Activated T-helper 9 cell treated with anti-CD3 and anti-CD28 coated beads, Interleukin-2, amount 50 U/mL, for 16 hours (primary cell): ENCODE measurements around the gene RNF26.
A peak's percentile ranks its signal among the peaks of the same experiment; 100 is the strongest.

Source experiments
- DNase-seq: peaks from one replicate; pipeline ENCODE4 v3.0.0-alpha.2; 2020; ENCODE audit warnings: low read depth

The RNF26 gene

DNA sequence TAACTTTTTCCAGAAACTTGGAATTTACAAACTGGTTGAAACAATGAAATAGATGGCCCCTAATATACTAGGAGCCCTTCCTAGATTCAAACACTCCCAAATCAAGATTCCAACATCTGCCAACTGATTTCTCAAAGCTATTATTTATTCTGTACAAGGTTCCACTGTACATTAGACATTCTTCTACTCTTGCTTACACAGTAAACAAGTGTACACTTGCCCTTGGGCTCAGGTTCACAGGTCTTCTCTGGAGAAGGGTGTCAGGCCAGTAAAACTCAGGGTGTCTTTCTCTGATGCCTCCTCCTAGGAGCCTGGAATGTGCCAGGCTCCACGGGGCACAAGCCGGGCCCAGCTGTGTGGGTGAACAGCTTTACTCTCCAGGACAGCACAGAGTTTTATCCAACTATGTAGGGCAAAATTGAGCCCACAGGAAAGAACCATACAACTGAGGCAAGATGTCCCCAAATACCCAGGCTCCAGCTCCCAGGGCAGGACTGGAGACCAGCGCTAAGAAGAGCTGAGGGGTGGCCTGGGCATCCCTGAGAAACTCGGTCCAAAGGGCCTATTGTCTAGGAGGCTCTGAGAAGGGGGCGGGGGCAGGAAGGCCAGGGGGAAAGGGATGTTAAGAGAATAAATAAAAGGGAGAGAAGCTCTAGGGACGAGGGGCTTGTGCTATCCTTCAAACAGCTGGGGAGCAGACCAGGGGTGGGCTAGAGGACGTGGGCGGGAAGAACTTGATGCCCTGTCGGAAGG is 20.9 kb downstream of the RNF26 start:
- DNase-seq = no peak

DNA sequence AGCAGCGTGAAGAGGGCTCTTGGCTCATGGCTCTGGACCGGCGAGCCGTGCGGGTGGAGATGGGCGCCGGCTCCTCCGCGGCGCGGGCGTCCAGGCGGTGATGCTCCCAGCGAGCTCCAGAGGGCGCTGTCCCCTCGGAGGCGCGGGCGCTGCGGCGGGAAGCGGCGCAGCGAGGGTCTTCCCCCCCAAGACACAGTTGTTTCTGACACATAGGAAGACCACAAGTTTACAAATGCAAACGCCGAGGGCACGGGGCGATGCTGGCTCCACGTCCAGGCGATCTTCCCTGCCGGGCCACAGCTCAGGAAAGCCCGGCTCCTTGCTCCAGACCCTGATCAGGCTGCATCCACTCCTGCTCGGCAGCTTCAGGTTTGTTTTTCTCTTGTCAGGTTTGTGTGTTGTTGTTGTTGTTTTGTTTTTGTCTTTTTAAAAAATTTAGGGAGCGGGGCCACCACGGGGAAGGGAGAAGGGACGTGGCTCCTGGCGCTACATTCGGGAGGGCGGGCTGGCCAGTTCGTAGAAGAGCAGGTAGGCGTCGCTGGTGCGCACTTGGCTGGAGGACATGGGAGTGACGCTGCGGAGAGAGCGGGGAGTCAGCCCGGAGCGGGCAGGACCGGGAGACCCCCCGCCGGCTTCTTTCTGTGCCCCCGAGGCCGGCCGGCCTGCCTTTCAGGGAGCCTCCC is 22.2 kb downstream of the RNF26 start:
- peak; percentile 51 for DNase-seq

DNA sequence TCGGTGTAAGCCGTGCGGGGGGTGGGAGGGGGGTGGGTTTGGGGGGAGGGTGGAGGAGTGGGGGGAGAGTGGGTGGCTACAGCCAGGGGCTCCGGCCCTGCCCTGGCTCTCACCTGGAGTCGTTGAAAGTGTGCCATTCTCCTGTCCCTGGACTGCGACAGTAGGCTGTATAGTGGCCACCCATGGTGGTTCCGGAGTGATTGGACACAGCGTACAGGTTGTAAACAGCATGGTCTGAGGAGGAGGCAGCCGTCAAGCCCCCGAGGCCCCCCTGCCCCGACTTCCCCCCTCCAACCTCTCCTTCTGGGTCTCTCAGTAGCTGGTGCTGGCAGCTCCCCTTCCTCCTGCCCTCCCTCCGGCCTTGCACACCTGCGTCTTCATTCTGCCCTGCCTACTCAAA is 22.7 kb downstream of the RNF26 start:
- no peak for DNase-seq

DNA sequence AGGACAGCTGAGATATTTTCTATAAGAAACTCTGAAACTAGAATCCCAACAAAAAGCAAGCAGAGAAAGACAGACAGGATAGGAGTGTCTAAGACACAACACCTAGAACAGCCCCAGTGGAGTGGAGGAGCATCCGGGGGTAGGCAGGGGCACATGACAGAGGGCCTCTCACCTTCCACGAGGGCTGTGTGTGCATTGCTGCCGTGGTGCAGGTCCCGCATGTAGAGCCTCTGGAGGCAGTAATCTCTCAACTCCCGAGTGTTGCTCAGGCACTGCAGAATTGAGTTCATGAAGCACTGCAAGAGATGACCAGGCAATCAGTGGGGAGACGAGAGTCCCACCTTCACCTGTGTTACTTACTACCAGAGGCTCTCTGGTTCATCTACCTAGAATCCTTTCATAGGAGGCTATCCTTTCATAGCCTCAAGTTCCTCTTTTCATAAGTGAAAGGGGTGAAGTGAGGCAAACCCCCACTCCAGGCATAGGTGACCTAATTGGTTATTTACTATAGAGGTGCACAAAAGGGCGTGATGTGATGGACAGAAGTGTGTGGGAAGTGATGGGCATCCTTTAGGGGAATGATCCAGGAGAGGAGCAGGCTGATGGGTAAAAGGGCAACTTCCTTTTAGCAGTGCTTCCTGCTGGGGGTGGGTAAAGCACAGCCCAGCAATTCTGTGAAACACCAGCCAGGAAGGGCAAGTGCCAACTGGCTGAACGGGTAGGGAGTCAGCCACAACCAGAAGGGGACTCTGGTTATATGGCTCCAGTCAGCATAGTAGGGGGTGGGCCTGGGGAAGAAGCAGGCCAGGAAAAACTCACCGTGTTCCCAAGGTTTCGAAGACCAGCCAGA is 25.3 kb downstream of the RNF26 start:
- no peak for DNase-seq

DNA sequence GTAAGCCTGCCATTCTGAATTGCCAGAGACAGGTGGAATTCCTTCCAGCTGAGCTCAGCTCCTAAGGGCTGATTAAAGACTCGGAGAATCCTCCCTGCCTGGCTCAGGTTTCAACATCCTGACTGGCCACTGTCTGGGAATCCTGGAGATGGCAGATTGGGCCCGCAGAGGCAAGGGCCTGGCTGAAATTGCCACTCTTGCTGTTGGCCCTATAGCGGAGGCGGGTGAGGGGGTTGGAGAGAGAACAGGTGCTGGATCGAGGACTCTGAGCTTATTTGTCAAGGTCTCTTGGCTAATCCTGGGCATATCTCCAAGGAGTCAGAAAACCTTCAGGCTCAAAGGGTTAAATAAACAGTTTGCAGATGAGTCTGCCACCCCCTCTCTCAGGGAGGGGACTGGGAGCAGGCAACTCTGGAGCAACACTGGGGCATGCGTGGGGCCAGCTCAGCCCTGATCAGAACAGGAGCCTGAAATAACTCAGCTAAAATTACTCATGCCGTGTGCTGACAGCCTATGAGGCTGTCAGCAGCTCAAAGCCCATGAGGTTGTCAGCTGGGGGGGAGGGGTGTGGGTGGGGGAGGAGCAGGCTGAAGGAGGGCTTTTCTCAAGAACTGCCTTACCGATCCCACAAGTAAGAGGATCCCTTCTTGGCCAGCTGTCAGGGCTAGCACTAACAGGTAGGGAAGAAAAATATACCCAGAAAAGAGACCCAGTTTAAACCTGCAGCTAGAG is 26.9 kb downstream of the RNF26 start:
- DNase-seq = no peak

DNA sequence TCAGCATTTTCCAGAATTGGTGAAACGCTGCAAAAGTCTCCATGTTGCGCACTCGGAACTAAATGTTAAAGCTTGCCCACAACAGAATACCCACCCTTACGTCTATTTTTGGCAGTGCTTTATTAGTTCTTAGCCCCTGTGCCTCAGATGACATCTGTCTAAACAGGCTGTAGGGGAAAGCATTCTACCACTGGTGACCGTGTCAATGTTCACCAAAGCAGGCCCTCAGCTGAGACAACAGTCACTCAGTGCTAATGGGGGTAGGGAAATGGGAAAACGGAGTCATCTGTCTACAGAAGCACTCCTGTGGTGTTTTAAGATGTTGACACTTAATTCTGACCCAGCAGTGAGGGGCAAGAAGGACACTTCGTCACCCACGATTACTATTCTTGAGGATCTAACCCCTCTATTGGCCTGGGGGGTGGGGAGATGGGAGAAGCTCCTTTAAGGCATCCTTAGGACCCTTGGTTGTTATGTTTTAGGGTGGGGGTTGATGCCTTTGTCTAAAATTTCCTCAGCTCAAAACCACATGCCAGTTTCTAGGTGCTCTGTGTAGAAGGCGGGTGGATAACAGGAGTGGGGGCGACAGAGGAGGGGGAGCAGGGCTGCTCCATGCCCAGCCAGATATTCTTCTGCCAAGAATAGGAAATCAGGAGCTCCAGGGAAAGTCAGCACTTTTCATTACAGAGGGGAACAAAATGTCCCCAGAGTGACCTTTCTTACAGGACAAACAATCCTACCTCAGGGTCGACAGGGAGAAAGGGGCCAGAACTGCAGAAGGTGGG is 27.8 kb downstream of the RNF26 start:
- no peak for DNase-seq

DNA sequence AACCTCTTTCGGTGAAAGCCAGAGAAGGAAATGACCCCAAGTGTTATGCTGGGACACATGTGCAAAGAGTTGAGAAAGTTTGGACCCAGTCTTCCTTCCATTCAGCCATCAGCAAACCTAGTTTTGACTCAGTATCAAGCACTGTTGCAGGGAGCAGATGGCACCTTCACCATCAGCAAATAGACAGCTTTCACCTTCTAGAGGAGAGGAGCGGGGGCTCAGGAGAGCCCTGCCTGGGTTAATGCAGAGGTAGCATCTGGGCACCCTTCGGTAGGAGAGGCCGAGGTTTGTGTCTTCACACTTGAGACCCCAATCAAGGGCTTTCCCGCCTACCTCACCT is 28.4 kb downstream of the RNF26 start:
- no peak for DNase-seq

DNA sequence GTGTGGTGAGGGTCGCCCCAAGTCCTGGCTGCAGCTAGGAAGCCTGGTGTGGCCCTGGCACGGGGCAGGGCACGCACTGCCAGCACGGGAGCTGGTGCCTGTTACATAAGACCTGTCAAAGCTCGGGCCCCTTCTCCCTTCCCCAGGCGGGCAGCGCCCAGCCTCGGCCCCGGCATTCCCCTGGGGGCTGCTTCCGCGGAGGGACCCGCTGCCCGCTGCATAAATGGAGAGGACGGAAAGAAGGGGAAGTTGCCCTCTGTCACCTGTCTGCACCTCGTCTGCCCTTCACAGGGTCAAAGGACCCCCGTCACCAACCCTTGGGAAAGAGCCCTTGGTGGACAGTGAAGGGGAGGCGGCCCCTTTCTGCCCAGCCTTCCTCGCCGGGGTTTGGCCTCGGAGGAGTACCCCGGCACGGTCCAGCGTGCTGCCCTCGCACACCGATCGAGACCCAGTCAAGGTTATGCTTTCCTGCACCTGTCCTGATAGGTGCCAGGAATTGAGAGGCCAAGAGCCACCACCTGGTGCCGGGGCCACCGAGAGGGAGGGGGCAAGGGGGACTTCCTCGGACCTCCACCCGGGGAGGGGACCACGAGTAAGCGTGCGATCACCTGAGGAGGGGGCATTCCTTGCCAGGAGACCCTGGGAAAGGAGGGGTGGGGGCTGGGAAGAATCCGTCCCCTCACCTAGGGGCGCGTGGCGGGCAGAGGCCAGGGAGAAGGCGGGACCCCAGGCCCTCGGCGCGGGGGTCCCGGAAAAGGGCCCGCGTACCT is 28.9 kb downstream of the RNF26 start:
- DNase-seq = no peak

DNA sequence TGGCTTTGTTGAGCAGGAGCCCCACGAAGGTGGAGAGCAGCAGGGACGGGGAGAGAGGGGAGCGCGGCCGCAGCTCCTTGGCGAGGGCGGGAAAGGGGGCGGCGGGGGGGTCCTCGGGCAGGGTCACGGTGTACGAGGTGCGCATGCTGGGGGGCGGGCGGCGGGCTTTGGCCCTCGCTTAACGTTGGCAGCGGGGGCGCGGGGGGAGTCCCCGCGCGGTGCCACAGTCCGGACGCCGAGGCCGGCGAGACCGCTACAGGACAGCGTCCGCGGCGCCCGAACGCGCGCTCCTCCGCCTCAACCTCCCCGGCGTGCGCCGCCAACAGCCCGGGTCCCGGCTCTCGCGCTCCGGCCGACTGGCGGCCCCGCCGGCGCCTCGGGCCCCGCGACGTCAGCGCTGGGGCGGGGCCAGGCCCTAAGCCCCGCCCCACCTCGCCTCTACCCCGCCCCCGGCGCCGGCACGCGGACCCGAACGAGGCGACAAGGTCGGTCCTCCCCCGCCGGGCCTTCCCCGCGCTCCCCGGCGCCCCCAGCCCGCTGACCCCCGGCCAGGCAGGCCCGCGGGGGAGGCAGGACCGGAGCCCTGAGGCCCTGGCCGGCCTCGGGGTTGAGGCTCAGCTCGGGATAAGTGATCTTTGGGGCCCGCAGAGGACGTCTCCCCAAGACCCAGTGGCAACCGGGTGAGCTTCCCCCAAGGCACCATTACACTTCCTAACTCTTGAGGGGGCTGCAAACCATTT is 29.7 kb downstream of the RNF26 start:
- DNase-seq = peak; percentile 33

DNA sequence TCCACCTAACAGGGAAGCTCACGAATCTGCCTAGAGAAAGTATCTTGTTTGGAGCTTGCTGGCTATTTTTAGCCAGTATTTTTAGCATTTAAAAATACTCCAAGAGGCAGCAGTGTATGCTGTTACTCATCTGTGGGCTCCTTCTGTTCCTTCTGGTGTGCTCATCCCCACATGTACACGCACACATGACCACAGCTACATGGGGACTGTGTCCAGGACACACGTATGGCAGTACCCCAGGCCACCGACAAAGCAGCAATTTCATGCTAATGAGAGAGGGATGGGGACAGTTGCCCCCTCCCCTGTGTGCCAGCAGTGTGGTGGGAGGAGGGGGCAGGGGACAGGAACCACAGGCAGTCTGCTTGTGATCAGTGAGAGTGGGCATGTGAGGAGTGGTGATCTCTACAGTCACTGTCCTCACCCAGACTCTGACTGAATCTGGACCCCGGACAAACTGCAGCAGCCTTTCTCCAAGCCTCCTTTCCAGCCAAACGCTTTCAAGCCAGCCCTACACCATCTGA is 30.8 kb downstream of the RNF26 start:
- no peak for DNase-seq

DNA sequence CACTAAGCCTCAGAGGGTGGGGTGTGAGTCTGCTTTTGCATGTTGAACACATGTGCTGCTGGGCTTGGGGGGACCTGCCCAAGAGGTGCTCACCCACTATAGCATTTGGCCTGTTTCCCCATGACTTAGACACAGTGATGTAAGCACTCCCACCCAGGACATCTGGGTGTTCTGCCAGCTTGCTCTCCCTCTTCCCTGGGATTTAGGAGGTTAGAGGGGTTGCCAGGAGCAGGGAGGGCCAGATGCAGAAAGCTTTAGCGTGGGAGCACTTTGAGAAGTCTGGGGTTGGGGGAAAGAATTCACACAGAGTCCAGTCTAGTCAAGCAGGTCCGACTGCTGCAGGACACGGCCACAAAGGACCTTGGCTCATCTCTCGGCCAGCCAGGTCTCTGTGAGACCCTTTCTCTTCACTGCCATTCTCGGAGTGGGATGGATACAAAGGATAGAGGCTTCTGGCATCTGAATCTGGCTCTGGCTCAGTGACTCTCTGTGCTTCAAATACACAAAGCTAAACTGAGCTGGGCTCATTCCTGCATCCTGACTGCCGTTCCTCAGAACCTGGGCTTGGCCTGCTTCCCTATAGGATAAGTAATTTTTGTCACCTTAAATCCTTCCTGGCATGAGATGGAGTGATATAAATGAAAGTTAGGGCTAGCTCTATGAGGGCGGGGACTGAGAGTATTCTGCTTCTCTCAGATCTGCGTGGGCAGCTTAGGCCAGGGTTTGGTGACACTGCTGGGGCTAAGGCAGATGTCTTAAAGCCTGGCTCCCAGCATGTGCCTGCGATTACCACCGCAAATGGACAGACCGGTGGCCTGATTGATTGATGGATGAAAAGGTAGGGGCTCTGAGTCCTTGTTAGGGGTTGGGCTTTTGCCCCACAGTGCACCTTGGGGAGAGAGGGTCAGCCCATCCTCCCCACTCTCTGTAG is 32.6 kb downstream of the RNF26 start:
- no peak for DNase-seq

DNA sequence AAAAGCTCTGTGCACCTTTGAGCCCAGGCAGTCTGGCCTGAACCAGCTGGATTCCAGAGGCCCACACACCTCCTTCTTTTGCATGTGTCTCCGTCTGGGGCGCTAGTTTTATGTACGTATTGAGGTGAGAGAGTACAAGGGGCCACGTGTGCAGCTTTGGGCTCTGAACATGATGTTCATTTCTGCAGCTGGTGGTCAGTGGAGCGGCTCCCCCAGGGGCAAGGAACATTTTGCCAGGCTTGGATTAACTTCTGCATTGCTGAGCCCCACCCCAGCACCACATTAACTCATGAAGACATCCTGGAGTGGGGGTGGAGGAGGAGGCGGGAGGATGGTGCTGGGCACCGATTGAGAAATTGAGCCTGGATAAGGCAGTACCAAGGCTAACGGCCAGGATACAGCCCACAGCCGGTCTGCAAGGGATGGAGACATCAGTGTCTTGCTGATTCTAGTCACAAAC is 33.4 kb downstream of the RNF26 start:
- no peak for DNase-seq

DNA sequence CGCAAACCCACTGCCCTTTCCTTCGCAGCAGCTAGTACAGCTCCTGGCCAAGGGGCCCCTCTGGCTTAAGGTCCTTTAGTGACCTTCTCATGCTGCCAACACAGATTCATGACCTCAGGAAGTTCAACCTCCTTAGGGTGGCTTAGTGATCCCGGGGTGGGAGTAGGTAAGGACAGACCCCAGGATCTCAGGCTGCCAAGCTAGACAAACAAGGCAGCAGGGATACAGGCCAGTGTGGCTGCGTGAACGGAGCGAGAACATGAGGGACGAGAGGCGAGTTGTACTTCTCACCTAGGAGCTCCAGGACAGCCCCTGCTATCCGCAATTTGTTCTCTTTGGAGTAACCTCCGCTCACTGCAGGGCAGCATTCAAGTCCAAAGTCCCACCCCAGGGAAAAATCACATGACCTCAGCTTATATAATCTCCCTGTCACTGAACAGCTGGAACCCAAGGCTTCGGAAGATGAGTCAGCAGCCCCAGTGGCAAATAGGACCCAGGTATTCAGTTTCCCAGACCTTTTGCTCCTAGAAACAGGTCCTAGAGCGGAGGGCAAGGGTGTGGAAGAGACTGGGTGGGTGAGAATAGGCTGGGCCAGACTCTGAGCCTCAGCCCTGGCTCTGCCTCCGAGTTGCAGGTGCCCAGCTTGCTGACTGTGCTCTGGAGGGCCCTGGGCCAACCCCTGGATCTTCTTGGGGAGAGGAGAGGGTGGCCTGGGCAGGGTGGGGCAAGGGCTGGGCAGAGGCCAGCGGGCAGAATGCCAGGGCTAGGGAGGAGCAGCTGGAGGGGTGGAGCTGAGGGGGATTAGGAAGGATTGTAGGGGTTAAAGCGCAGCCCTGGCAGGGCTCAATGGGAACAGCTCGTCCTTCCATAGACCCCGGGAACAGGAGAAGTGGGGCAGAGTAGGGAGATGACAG is 34.1 kb downstream of the RNF26 start:
- DNase-seq = no peak

DNA sequence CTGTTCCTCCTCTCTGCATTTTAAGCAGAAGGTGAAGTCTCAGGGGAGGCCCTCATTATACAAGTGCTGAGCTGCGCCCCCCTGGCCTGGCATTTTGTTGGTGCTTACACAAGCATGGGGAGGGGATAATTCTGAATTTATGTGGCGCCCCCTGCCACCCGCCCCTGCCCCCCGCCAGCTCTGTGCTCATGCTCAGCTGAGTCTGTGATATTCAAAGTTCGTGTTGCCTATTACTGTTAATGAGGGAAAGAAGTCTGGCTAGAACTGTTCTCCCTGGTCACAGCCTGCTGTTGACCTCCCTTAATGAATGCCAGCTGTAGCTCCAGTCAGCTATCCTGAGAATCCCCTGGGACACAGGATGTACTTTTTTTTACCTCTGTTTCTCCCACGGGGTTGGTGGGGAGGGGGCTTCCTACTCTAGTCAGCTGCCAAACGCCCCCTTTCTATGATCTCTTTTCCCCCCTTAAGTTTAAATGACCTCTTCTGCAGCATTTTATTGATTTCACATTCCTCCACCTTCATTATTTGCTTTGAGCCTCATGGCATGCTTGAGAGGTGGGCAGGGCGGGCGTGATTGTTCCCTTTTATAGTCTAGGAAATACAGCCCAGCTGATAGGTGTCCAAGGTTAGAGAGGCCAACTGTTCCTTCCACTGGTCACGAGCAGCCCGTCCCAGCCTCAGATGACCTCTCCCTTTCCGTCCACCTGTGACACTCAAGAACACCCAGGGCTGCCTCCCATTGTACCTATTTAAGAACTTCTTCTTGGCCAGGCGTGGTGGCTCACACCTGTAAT is 35.0 kb downstream of the RNF26 start:
- no peak for DNase-seq

DNA sequence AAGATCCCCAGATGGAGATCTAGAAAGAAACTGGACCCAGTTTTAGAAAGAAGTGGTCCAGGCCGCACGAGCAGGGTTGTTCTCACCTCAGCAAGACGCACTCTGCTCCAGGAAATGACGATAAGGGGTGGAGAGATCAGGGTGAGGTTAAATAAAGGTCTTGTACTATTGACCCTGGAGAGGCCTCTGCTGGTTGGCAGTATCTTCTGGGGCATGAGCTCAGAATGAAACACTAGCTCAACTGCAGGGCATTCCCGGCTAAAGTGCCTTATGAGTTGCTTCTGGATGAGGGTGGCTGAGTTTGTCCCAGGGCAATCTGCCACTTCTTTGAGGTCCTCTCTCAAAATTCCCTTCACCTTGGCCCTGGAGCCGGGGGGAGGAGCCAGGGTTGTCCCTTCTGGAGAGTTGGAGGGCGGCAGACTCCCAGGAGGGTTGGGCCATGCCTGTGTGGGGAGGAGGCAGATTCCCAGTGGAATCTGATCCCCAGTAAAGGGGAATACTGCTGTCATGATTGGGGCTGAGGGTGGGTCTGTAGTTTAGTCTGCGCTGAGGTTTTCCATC is 36.2 kb downstream of the RNF26 start:
- no peak for DNase-seq

DNA sequence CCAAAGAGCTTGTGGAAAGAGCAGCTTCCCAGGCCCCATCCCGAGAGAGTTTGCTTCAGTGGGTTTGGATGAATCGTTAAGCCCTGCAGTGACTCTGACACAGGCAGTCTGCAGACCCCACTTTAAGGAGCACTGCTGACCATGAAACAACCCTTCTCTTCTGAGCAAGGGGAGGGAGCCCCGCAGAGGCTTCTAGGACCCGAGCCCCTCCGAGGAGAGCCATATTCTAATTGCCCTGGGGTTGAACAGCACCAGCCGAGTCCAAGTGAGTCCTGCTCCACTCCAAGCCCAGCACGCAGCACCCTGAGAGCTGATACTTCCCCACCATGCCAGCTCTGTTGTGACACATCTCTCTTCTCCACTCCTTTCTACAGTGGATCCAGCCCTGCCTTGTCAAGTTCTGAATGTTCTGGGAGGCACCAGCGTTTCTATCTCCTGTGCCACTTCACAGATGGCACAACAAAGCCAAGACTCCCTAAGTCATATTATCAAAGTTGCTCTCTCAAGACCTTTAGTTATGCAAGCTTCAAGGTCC is 36.8 kb downstream of the RNF26 start:
- no peak for DNase-seq
